Placental epithelial cell (primary cell): ENCODE data around the gene TF. TPM values are rescaled to one million over a fixed set of nuclear protein-coding genes. Genes with fewer than 3 reads are reported as not detected.

Experiments
- small RNA-seq: library from RNA; depleted of rRNA; stranded (forward); fragments of <200 nt; gene quantifications from one replicate; pipeline ENCODE3, GENCODE V24; 2012
- total RNA-seq: library from RNA; depleted of rRNA; stranded (reverse); fragments of >200 nt; gene quantifications from 2 replicates; pipeline ENCODE4 v1.2.3, GENCODE V29; 2012

The TF gene
- under 0.01 TPM in 1 of 2 replicates, not detected in the other for total RNA-seq

DNA sequence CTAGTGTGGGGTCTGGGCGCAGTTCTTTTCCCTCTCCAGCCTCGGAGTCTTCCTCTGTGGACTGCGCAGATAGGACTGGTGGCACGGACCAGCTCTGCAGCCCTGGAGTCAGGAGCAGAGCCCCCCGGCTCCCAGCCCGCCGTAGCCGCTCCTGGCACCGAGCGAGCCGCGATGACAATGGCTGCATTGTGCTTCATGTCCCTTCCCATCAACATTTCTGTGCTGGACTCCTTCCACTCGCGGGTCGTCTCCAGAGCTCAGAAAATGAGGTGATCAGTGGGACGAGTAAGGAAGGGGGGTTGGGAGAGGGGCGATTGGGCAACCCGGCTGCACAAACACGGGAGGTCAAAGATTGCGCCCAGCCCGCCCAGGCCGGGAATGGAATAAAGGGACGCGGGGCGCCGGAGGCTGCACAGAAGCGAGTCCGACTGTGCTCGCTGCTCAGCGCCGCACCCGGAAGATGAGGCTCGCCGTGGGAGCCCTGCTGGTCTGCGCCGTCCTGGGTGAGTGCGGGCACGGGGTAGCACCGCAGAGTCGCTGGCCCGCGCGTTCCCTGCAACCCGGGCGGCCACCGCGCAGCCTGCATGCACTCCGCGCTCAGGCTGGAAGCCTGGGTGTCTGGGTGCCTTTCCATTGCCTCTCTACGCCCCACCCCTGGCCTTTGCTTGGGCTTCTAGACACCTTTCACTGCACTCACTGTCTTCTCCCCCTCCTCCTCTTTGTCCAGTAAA lies at the start of gene TF:
TF (plus strand) TSS at position 413 of the 731 bp plus-strand sequence; CDS start at position 461, 48 bp downstream.

DNA sequence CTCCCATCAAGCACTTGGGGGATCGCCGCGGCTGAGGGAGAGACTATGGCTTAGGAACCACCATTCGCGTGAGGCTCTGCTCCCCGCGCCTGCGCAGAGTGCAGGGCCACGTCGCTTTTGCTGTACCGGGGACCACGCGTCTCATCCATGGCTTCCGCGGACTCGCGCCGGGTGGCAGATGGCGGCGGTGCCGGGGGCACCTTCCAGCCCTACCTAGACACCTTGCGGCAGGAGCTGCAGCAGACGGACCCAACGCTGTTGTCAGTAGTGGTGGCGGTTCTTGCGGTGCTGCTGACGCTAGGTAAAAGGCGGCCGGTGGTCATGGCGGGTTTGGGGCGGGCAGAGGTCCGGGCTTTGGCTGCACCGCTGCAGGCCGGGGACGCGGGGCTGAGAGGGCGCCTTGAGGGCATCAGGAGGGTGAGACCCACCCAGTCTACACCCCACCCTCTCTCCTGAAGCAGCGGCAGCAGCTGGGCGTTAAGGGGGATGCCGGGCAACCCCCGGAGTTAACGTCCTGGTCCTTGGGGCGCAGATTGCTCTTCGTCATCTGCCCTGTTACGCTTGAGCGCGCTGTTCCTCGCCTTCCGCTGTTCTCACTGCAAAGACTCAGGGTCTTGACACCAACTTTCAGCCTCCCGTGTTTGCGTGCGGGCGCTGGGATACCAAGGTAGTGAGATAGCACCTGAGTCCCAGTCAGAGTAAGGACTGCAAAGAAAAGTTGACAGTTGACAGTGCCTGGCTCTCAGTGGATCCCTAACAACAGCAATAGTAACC lies 59.7 kb downstream of the TF start, which contains the start of gene SRPRB:
SRPRB (plus strand) TSS at position 114 of the 774 bp plus-strand sequence; CDS start at position 148, 34 bp downstream.

Small RNAs within 50 kb of the gene (small RNA-seq; reads per million reads assigned to genes)
- gene RNA5SP140 = not detected

Other genes with a start within 250 kb of the TF start
- 159 and 203 TPM in 2 replicates for gene CDV3, start 172.7 kb upstream of the TF start, total RNA-seq
- gene TOPBP1, start 84.5 kb upstream of the TF start, total RNA-seq = 25.3 and 36.9 TPM in 2 replicates
- gene SRPRB, start 59.4 kb downstream of the TF start, total RNA-seq = 43.6 and 86.5 TPM in 2 replicates
- gene RAB6B, start 149.5 kb downstream of the TF start, total RNA-seq = under 0.01 and 0.33 TPM in 2 replicates